ENCODE measurements around the gene TBL1Y.

The TBL1Y gene

GRCh38 chrY:7094365-7094764 lies 183.9 kb downstream of the TBL1Y start:
- DNase-seq: no peak

GRCh38 chrY:7097021-7097420 lies 186.5 kb downstream of the TBL1Y start:
- no peak for DNase-seq

- DNase-seq: no peak
These were observed 189.2 kb downstream of the TBL1Y start for GRCh38 chrY:7099742-7100141.

GRCh38 chrY:7102680-7103079 lies 192.2 kb downstream of the TBL1Y start:
- no peak for DNase-seq

GRCh38 chrY:7107179-7107578 lies 196.7 kb downstream of the TBL1Y start:
- DNase-seq: no peak

GRCh38 chrY:7110086-7110485 lies 199.6 kb downstream of the TBL1Y start:
- DNase-seq: no peak

GRCh38 chrY:7115871-7116270 lies 205.4 kb downstream of the TBL1Y start:
- DNase-seq: no peak

- no peak for DNase-seq
These were observed 211.7 kb downstream of the TBL1Y start for GRCh38 chrY:7122202-7122601.

GRCh38 chrY:7125136-7126056 lies 214.9 kb downstream of the TBL1Y start:
- DNase-seq: no peak

GRCh38 chrY:7128211-7128610 lies 217.7 kb downstream of the TBL1Y start:
- no peak for DNase-seq
